H9 (cell line): Measurements from ENCODE around the gene CCDC192. TPM values are rescaled to one million over a fixed set of nuclear protein-coding genes. Genes with fewer than 3 reads are reported as not detected.
"Not testable (repeated sequence)": the region's sequence is repeated elsewhere in the genome, so short reads cannot be mapped to it uniquely, and the experiment has no call there.

Experiments
- DNase-seq: peaks from one replicate; pipeline ENCODE4 v3.0.0-alpha.2; 2017
- H2AFZ ChIP-seq: one replicate; pipeline ENCODE4 v1.6.1; 2013; ENCODE audit warnings: mild to moderate bottlenecking, low read length, control low read depth, moderate library complexity
- H2AK5ac ChIP-seq: 2 replicates; pipeline ENCODE4 v1.6.1; 2013; ENCODE audit warnings: low read length, control low read depth, mixed read lengths; ENCODE audit not compliant: insufficient read length
- H2BK120ac ChIP-seq: one replicate; pipeline ENCODE4 v1.6.1; 2013; ENCODE audit warnings: low read depth, mild to moderate bottlenecking, low read length, control low read depth, inconsistent platforms; ENCODE audit not compliant: poor library complexity, severe bottlenecking
- H2BK12ac ChIP-seq: 2 replicates; pipeline ENCODE4 v1.6.1; 2013; ENCODE audit warnings: low read length, control low read depth, mixed read lengths, low read depth; ENCODE audit not compliant: insufficient read length
- H2BK15ac ChIP-seq: 2 replicates; pipeline ENCODE4 v1.6.1; 2013; ENCODE audit warnings: low read depth, low read length, control low read depth
- H2BK20ac ChIP-seq: one replicate; pipeline ENCODE4 v1.6.1; 2013; ENCODE audit warnings: low read depth, mild to moderate bottlenecking, low read length, control low read depth, inconsistent platforms; ENCODE audit not compliant: poor library complexity, severe bottlenecking
- H2BK5ac ChIP-seq: 2 replicates; pipeline ENCODE4 v1.6.1; 2013; ENCODE audit warnings: low read length, control low read depth, mixed read lengths; ENCODE audit not compliant: insufficient read length
- H3K14ac ChIP-seq: 2 replicates; pipeline ENCODE4 v1.6.1; 2013; ENCODE audit warnings: low read length, control low read depth; ENCODE audit not compliant: insufficient read depth
- H3K18ac ChIP-seq: 2 replicates; pipeline ENCODE4 v1.6.1; 2013; ENCODE audit warnings: low read depth, mild to moderate bottlenecking, mixed read lengths, low read length, control low read depth; ENCODE audit not compliant: insufficient read length
- H3K23ac ChIP-seq: 2 replicates; pipeline ENCODE4 v1.6.1; 2013; ENCODE audit warnings: low read length, control low read depth, mixed read lengths, low read depth; ENCODE audit not compliant: insufficient read length
- H3K23me2 ChIP-seq: 2 replicates; pipeline ENCODE4 v1.6.1; 2013; ENCODE audit warnings: low read depth, mild to moderate bottlenecking, mixed read lengths, low read length, control low read depth; ENCODE audit not compliant: insufficient read length, poor library complexity, severe bottlenecking
- H3K27ac ChIP-seq: 2 replicates; pipeline ENCODE4 v1.5.1; 2013; ENCODE audit warnings: low read length, control low read depth, mixed read lengths, low read depth; ENCODE audit not compliant: insufficient read length
- H3K27me3 ChIP-seq: 2 replicates; pipeline ENCODE4 v1.6.1; 2013; ENCODE audit warnings: low read length, control low read depth, inconsistent platforms; ENCODE audit not compliant: insufficient read depth
- H3K4ac ChIP-seq: 2 replicates; pipeline ENCODE4 v1.6.1; 2013; ENCODE audit warnings: low read depth, mild to moderate bottlenecking, control low read depth, inconsistent platforms, low read length, moderate library complexity
- H3K4me1 ChIP-seq: 2 replicates; pipeline ENCODE4 v1.6.1; 2013; ENCODE audit warnings: low read length, control low read depth, inconsistent platforms; ENCODE audit not compliant: insufficient read depth
- H3K4me2 ChIP-seq: 2 replicates; pipeline ENCODE4 v1.6.1; 2013; ENCODE audit warnings: low read length, control low read depth, mixed read lengths; ENCODE audit not compliant: insufficient read length, insufficient read depth
- H3K56ac ChIP-seq: 2 replicates; pipeline ENCODE4 v1.6.1; 2013; ENCODE audit warnings: low read depth, mild to moderate bottlenecking, mixed read lengths, low read length, control low read depth; ENCODE audit not compliant: insufficient read length
- H3K79me1 ChIP-seq: 2 replicates; pipeline ENCODE4 v1.6.1; 2013; ENCODE audit warnings: low read depth, mild to moderate bottlenecking, moderate library complexity, low read length, control low read depth, inconsistent platforms; ENCODE audit not compliant: insufficient read depth, poor library complexity, severe bottlenecking
- H3K79me2 ChIP-seq: 2 replicates; pipeline ENCODE4 v1.6.1; 2013; ENCODE audit warnings: low read length, control low read depth, inconsistent platforms; ENCODE audit not compliant: insufficient read depth
- H3K9ac ChIP-seq: 2 replicates; pipeline ENCODE4 v1.6.1; 2013; ENCODE audit warnings: low read length, control low read depth, mixed read lengths; ENCODE audit not compliant: insufficient read length; ENCODE audit errors: extremely low read depth
- H3K9me3 ChIP-seq: one replicate; pipeline ENCODE4 v1.6.1; 2013; ENCODE audit warnings: low read depth, low read length, inconsistent platforms; ENCODE audit not compliant: control insufficient read depth
- H3T11ph ChIP-seq: one replicate; pipeline ENCODE4 v1.6.1; 2013; ENCODE audit warnings: mild to moderate bottlenecking, low read length, control low read depth, inconsistent platforms
- H4K20me1 ChIP-seq: one replicate; pipeline ENCODE4 v1.6.1; 2013; ENCODE audit not compliant: control insufficient read depth, insufficient read length, insufficient read depth
- H4K5ac ChIP-seq: 2 replicates; pipeline ENCODE4 v1.6.1; 2013; ENCODE audit warnings: low read depth, mild to moderate bottlenecking, mixed read lengths, low read length, control low read depth; ENCODE audit not compliant: insufficient read length
- H4K8ac ChIP-seq: replicated peaks from 2 replicates; pipeline ENCODE4 v1.6.1; 2013; ENCODE audit warnings: low read length, control low read depth, mixed read lengths, low read depth; ENCODE audit not compliant: insufficient read length
- H4K91ac ChIP-seq: 2 replicates; pipeline ENCODE4 v1.6.1; 2013; ENCODE audit warnings: low read depth, mild to moderate bottlenecking, moderate library complexity, mixed read lengths, low read length, control low read depth; ENCODE audit not compliant: insufficient read length
- H3K27ac Mint-ChIP-seq, 3 experiments: 2 replicates in 2 of 3; 3 replicates in 1 of 3; pipeline ENCODE4 v1.8.0; 2020 to 2021; ENCODE audit warnings: mixed read lengths in 3 of 3, mild to moderate bottlenecking in 1 of 3, moderate library complexity in 1 of 3
- H3K27me3 Mint-ChIP-seq: 2 replicates; pipeline ENCODE4 v1.8.0; 2021; ENCODE audit warnings: low read depth, mild to moderate bottlenecking, moderate library complexity, mixed read lengths
- H3K36me3 Mint-ChIP-seq, 3 experiments: 2 replicates in 2 of 3; 3 replicates in 1 of 3; pipeline ENCODE4 v1.8.0; 2020 to 2021; ENCODE audit warnings: low read depth in 3 of 3, mixed read lengths in 3 of 3; ENCODE audit not compliant: insufficient read depth in 1 of 3
- H3K4me1 Mint-ChIP-seq, 2 experiments: 2 replicates each; pipeline ENCODE4 v1.8.0; 2020; ENCODE audit warnings: mixed read lengths in 2 of 2
- H3K4me3 Mint-ChIP-seq, 2 experiments: 2 replicates in 1 of 2; 3 replicates in 1 of 2; pipeline ENCODE4 v1.8.0; 2020 to 2021; ENCODE audit warnings: mild to moderate bottlenecking in 2 of 2, mixed read lengths in 2 of 2, moderate library complexity in 1 of 2
- H3K9me3 Mint-ChIP-seq, 2 experiments: 2 replicates in 1 of 2; 3 replicates in 1 of 2; pipeline ENCODE4 v1.8.0; 2020; ENCODE audit warnings: mild to moderate bottlenecking in 2 of 2, mixed read lengths in 2 of 2, moderate library complexity in 1 of 2
- CTCF ChIP-seq: fragments of 200-600 bp; sonication (generic); conservative IDR thresholded peaks from 3 replicates; pipeline ENCODE4 v1.8.0; 2021; ENCODE audit warnings: antibody characterized with exemption, mild to moderate bottlenecking
- WGBS: extraction: QIAGEN DNeasy Blood & Tissue Kit; methylation state at CpG from one replicate; pipeline ENCODE4 v1.1.7; 2013; ENCODE audit warnings: missing lambda C conversion rate, low lambda C conversion rate, mixed read lengths; ENCODE audit not compliant: insufficient read length; ENCODE audit errors: extremely low coverage; 5-methylcytosine and 5-hydroxymethylcytosine counted together
- total RNA-seq: library from RNA; stranded (reverse); gene quantifications from 2 replicates; pipeline ENCODE4 v1.2.1, GENCODE V29; 2021

The CCDC192 gene
- total RNA-seq, 1 experiment from 2014 or later: not detected

- Histone ChIP-seq H2BK15ac (no peak overlapping the region), H4K91ac (no peak overlapping the region), H3K23me2 (no peaks in the 10 kb centered on the region), H3K79me1 (no peaks in the 10 kb centered on the region), H2BK5ac (no peak overlapping the region), H4K5ac (no peak overlapping the region), H3K4ac (no peak overlapping the region), H4K8ac (no peak overlapping the region), H2BK120ac (no peak overlapping the region), H2AK5ac (no peak overlapping the region), H2BK20ac (no peak overlapping the region), H3K4me2 (no peak overlapping the region), H3T11ph (no peak overlapping the region), H2AFZ (no peak overlapping the region), H3K27me3 (no peaks in the 10 kb centered on the region), H3K9me3 (no peaks in the 10 kb centered on the region), H3K56ac (no peak overlapping the region), H3K27ac (no peak overlapping the region), H2BK12ac (no peak overlapping the region), H3K18ac (no peak overlapping the region), H3K4me1 (0 out of 2 replicates have a peak, but pooled peaks cover 5% of the 10 kb centered on the region), H4K20me1 (no peaks in the 10 kb centered on the region), H3K23ac (no peak overlapping the region), H3K79me2 (no peaks in the 10 kb centered on the region), H3K9ac (no peak overlapping the region), H3K14ac (no peak overlapping the region)
- DNase-seq: no peak
- no peak for TF ChIP-seq CTCF
- Mint-ChIP-seq H3K27me3 (no peaks in the 10 kb centered on the region), H3K36me3 (no peaks in the 10 kb centered on the region), H3K4me1 (peaks cover 4 to 11% of the 10 kb centered on the region in 2 experiments; a peak in 3 of 4 replicates), H3K9me3 (no peaks in the 10 kb centered on the region), H3K27ac (no peak overlapping the region), H3K4me3 (no peak overlapping the region)
- WGBS: no CpG with 5 or more reads among the region's 3 CpGs
Measured at GRCh38 chr5:127707209-127707608, 4.0 kb downstream of the CCDC192 start.

- not testable (repeated sequence) for H4K5ac ChIP-seq, H2BK120ac ChIP-seq, H3K27me3 Mint-ChIP-seq, H2AK5ac ChIP-seq, H2BK12ac ChIP-seq, H3K23ac ChIP-seq, H3K79me2 ChIP-seq, H3K27ac Mint-ChIP-seq, H3K56ac ChIP-seq, H2AFZ ChIP-seq, H3K4me1 Mint-ChIP-seq, H3K9ac ChIP-seq, DNase-seq, H3K4ac ChIP-seq, H2BK15ac ChIP-seq, H3K4me2 ChIP-seq, H3K18ac ChIP-seq, H2BK5ac ChIP-seq, H3K9me3 Mint-ChIP-seq, H3K4me3 Mint-ChIP-seq, H3K14ac ChIP-seq, H4K91ac ChIP-seq, H3K36me3 Mint-ChIP-seq, H3K27ac ChIP-seq, H3T11ph ChIP-seq, H3K79me1 ChIP-seq, H3K4me1 ChIP-seq, H3K27me3 ChIP-seq, H4K8ac ChIP-seq, H3K9me3 ChIP-seq, H4K20me1 ChIP-seq, H2BK20ac ChIP-seq, H3K23me2 ChIP-seq
- WGBS: no CpG with 5 or more reads among the region's 4 CpGs
Measured at GRCh38 chr5:127713083-127713482, 9.9 kb downstream of the CCDC192 start.
